Ectodermal cell (in vitro differentiated cells): ENCODE results near the gene UTP25.

Experiments used
- H3K27ac ChIP-seq: 2 replicates; pipeline ENCODE4 v1.7.0; 2013; ENCODE audit warnings: mild to moderate bottlenecking, low read depth, low read length; ENCODE audit not compliant: insufficient read depth, poor library complexity, severe bottlenecking
- H3K27me3 ChIP-seq: 2 replicates; pipeline ENCODE4 v1.7.0; 2013; ENCODE audit warnings: mild to moderate bottlenecking, low read length; ENCODE audit not compliant: insufficient read depth, control insufficient read depth, poor library complexity, severe bottlenecking
- H3K36me3 ChIP-seq: one replicate; pipeline ENCODE4 v1.7.0; 2013; ENCODE audit warnings: low read length; ENCODE audit not compliant: control insufficient read depth, insufficient read depth
- H3K4me1 ChIP-seq: one replicate; pipeline ENCODE4 v1.7.0; 2013; ENCODE audit warnings: low read length; ENCODE audit not compliant: control insufficient read depth, insufficient read depth
- H3K4me3 ChIP-seq: 2 replicates; pipeline ENCODE4 v1.7.0; 2013; ENCODE audit warnings: low read depth, low read length, control low read depth; ENCODE audit not compliant: insufficient read depth
- H3K9me3 ChIP-seq: 2 replicates; pipeline ENCODE4 v1.7.0; 2013; ENCODE audit warnings: mild to moderate bottlenecking, low read length, moderate library complexity; ENCODE audit not compliant: control insufficient read depth
- WGBS, 2 experiments: methylation state at CpG; one replicate each; pipeline ENCODE4 v1.1.7; 2013; ENCODE audit warnings: missing lambda C conversion rate in 2 of 2; 5-methylcytosine and 5-hydroxymethylcytosine counted together

Gene UTP25

GRCh38 chr1:209819058-209819457, 8.7 kb upstream of the UTP25 start:
- Histone ChIP-seq H3K4me1 (no peaks in the 10 kb centered on the region), H3K4me3 (no peak overlapping the region), H3K27me3 (peaks cover 23% of the 10 kb centered on the region), H3K27ac (no peak overlapping the region), H3K36me3 (no peaks in the 10 kb centered on the region), H3K9me3 (no peaks in the 10 kb centered on the region)
- WGBS, 2 experiments, result 0% methylated on average over 1 of the region's 1 CpG

GRCh38 chr1:209820986-209821385, 6.8 kb upstream of the UTP25 start:
- Histone ChIP-seq H3K27ac (no peak overlapping the region), H3K27me3 (peaks cover 23% of the 10 kb centered on the region), H3K4me3 (no peak overlapping the region), H3K4me1 (no peaks in the 10 kb centered on the region), H3K9me3 (no peaks in the 10 kb centered on the region), H3K36me3 (no peaks in the 10 kb centered on the region)
- WGBS, 2 experiments, result 85 to 88% methylated on average over 4 of the region's 4 CpGs

GRCh38 chr1:209822706-209823105, 5.1 kb upstream of the UTP25 start:
- no peak overlapping the region for H3K4me3 ChIP-seq
- no peaks in the 10 kb centered on the region for H3K36me3 ChIP-seq
- WGBS, 2 experiments, result 76 to 79% methylated on average over 7 of the region's 7 CpGs
- no peak overlapping the region for H3K27ac ChIP-seq
- no peaks in the 10 kb centered on the region for H3K4me1 ChIP-seq
- peaks cover 20% of the 10 kb centered on the region for H3K27me3 ChIP-seq
- no peaks in the 10 kb centered on the region for H3K9me3 ChIP-seq

- H3K27me3 ChIP-seq, result peaks cover 18% of the 10 kb centered on the region
- H3K36me3 ChIP-seq, result no peaks in the 10 kb centered on the region
- no peak overlapping the region for H3K27ac ChIP-seq
- no peak overlapping the region for H3K4me3 ChIP-seq
- no peaks in the 10 kb centered on the region for H3K4me1 ChIP-seq
- WGBS, 2 experiments, result 46 to 50% methylated on average over 12 of the region's 12 CpGs
- H3K9me3 ChIP-seq, result no peaks in the 10 kb centered on the region
These were observed 4.4 kb upstream of the UTP25 start for GRCh38 chr1:209823143-209824041.

- no peak overlapping the region for H3K4me3 ChIP-seq
- H3K36me3 ChIP-seq, result peaks cover 6% of the 10 kb centered on the region
- peaks cover 7% of the 10 kb centered on the region for H3K27me3 ChIP-seq
- 87% methylated on average over 11 of the region's 11 CpGs for WGBS, 2 experiments
- H3K27ac ChIP-seq, result no peak overlapping the region
- H3K9me3 ChIP-seq, result no peaks in the 10 kb centered on the region
- H3K4me1 ChIP-seq, result peaks cover 4% of the 10 kb centered on the region
These were observed 2.0 kb upstream of the UTP25 start for GRCh38 chr1:209825591-209826434.

- Histone ChIP-seq H3K27me3 (no peaks in the 10 kb centered on the region), H3K27ac (no peak overlapping the region), H3K4me3 (no peak overlapping the region), H3K4me1 (peaks cover 4% of the 10 kb centered on the region), H3K36me3 (peaks cover 28% of the 10 kb centered on the region), H3K9me3 (no peaks in the 10 kb centered on the region)
- 92 to 99% methylated on average over 2 of the region's 2 CpGs for WGBS, 2 experiments
These were observed 1.9 kb downstream of the UTP25 start for GRCh38 chr1:209829716-209830115.

- Histone ChIP-seq H3K4me1 (peaks cover 4% of the 10 kb centered on the region), H3K9me3 (no peaks in the 10 kb centered on the region), H3K4me3 (no peak overlapping the region), H3K27me3 (no peaks in the 10 kb centered on the region), H3K36me3 (peaks cover 28% of the 10 kb centered on the region), H3K27ac (no peak overlapping the region)
- 97 to 99% methylated on average over 3 of the region's 3 CpGs for whole genome bisulfite sequencing, 2 experiments
These were observed 3.0 kb downstream of the UTP25 start for GRCh38 chr1:209830722-209831121.

GRCh38 chr1:209831615-209832014, 3.8 kb downstream of the UTP25 start:
- WGBS, 2 experiments, result 100% methylated on average over 1 of the region's 1 CpG; no CpG with 5 or more reads in 1 of the 2 experiments
- H3K4me3 ChIP-seq, result no peak overlapping the region

GRCh38 chr1:209835782-209836298, 8.1 kb downstream of the UTP25 start:
- no peak overlapping the region for H3K4me3 ChIP-seq
- no peaks in the 10 kb centered on the region for H3K4me1 ChIP-seq
- H3K36me3 ChIP-seq, result peaks cover 54% of the 10 kb centered on the region

More at GRCh38 chr1:209831615-209832014, 3.8 kb downstream of the UTP25 start:
- no peak overlapping the region for H3K27ac ChIP-seq
- no peaks in the 10 kb centered on the region for H3K9me3 ChIP-seq
- H3K4me1 ChIP-seq, result peaks cover 4% of the 10 kb centered on the region
- no peaks in the 10 kb centered on the region for H3K27me3 ChIP-seq
- peaks cover 32% of the 10 kb centered on the region for H3K36me3 ChIP-seq

GRCh38 chr1:209837671-209838070, 9.9 kb downstream of the UTP25 start:
- H3K27ac ChIP-seq, result no peak overlapping the region
- no peaks in the 10 kb centered on the region for H3K27me3 ChIP-seq
- H3K4me3 ChIP-seq, result no peak overlapping the region
- WGBS, 2 experiments, result 96 to 98% methylated on average over 5 to 7 of the region's 7 CpGs
- peaks cover 56% of the 10 kb centered on the region for H3K36me3 ChIP-seq
- H3K4me1 ChIP-seq, result no peaks in the 10 kb centered on the region
- H3K9me3 ChIP-seq, result no peaks in the 10 kb centered on the region

More at GRCh38 chr1:209835782-209836298, 8.1 kb downstream of the UTP25 start:
- Histone ChIP-seq H3K27me3 (no peaks in the 10 kb centered on the region), H3K9me3 (no peaks in the 10 kb centered on the region), H3K27ac (no peak overlapping the region)
